Stimulated activated CD8-positive, alpha-beta memory T cell treated with anti-CD3 and anti-CD28 coated beads, Interleukin-12 subunit alpha, Interleukin-12 subunit beta, amount 100 ng/mL, for 24 hours (primary cell): Measurements from ENCODE around the gene REG1B.

ENCODE experiments used
- DNase-seq: peaks from one replicate; pipeline ENCODE4 v3.0.0-alpha.2; 2020; ENCODE audit errors: extremely low read depth

REG1B gene, protein sequence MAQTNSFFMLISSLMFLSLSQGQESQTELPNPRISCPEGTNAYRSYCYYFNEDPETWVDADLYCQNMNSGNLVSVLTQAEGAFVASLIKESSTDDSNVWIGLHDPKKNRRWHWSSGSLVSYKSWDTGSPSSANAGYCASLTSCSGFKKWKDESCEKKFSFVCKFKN

DNA sequence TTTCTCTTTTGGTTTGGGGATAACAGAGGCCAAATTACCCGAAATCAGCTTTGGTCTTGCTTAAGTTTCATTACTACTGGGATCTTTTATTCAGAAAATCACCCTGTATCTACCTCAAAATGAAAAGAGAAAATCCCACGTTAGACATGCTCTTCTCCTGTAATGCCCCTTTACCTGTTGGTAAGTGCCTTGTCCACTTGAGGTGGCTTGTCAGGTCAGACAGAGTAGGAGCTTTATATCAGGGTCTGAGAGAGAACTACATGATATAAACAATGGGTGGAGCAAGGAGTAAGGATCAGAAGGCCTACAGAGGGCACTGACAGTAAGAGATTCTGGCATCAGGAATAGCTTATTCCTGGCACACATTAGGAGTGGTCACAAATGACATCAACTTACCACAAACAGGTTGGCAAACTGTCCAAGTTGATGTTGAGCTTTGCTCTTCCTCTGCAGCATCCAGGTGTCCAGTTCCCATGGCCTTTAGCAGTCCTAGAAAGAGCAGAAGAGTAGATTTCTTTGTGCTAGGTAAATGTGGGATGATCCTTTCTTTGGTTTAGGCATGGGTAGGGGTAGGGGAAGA, at the start of gene REG1B:
REG1B (minus strand) TSS at position 209 of the 580 bp plus-strand sequence. CDS start 381 bp downstream, outside the sequence.
- no peak for DNase-seq

DNA sequence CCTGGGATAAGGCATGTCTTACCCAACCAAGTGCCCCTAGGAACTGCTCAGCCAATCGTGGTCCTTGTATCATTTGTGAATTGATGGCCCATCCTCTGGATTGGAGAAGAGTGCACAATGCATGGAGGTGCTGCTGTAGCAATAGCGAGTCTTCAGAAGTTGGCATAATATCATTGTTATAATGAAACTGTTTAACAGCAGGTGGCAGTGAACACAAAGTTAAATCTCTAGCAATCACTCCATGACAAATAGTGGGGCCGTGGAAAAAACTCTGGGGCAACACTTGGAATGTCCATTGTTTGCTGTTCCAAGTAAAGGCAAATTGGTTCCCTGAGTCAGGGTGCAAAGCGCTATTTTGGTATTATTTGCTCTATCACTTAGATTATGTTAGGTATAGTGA, 43.9 kb upstream of the REG1B start:
- DNase-seq = no peak

DNA sequence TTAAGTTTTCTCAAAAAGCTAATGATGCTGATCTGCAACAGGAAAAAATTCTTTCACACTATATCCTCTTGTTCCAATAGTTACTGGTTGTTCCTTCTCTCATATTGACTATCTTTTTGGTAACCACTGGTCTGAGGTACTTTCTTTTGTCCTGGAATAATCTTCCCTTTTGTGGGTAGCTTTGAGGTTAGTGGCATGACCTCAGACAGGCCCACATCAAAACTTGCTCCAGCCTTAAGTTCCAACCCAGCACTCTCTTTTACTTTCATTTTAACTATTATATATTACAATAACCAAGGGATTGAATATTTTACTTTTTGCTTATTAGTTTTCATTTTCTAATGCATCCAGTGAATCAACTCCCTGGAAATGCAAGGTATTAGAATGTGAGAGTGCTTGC, 42.0 kb upstream of the REG1B start:
- DNase-seq = no peak

DNA sequence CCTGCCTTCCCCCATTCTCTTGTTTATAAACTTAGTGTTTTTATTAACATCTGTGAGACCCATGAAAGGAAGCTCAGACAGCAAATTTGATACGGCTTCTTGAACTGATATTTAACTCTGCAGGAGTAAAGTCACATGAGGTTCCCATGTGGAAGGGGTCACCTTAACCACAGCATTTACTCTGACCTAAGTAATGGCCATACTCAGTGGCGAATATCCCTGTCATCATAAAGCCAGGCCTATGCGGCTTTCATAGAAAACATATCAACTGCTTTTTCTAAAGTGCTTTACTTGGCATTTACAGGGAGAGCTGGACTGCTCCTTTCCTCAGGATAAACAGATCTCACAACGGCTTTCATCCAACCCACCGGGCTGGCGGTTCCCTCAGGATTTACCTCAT, 41.5 kb upstream of the REG1B start:
- DNase-seq = no peak

DNA sequence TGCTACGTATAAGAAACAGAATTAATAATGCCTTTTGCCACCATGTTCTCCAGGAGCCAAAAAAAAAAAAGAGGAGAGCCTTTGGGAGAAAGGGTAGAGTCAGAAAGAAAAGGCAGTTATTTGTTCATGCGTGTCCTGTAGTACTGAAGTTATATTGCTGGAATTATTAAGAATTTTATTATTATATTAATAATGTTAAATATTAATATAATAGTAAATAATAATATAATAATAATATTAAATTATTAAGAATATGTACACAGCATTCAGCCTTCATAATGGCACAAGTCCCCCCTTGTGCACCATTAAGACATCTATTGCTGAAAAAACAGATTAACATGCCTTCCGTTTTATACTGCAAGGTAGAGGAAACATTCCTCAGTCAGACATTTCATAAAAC, 40.6 kb upstream of the REG1B start:
- no peak for DNase-seq

DNA sequence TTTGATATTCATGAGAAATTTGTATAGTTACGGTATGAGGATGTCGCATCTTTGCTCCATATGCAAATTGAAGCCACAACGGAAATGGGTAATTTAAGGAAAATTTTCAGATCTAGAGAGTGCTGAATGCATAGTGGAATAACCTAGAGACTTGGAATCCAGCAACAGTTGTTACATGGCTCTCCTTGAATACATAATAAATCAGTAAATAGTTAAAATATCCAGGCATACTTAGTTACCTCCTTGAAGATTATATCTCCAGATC, 37.9 kb upstream of the REG1B start:
- no peak for DNase-seq

DNA sequence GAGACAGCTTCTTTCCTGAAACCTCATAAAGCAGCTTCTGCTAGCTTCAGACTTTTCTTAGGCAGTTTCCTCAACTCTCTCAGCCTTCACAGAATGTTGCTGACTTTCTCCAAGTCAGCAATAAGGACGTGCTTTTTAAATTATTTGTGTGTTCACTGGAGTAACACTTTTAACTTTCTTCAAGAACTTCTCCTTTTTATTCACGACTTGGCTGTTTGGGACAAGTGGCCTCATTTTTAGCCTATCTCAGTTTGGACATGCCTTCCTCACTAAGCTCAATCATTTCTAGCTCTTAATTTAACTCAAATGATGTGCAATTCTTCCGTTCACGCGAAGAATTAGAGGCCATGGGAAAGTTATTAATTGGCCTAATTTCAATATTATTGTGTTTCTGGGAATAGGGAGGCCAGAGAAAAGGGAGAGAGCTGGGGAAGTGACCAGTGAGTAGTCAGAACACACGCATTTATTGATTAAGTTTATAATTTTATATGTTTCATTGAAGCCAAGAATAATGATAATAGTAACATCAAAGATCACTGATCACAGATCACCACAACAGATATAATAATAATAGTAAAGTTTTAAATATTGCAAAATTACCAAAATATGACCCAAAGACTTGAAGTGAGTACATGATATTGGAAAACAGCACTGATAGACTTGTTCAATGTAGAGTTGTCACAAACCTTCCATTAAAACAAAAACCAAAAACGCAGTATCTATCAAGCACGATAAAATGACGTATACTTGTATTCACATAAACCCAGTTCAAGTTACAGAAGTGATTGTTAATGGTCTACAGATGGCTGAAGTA, 37.3 kb upstream of the REG1B start:
- DNase-seq = no peak

DNA sequence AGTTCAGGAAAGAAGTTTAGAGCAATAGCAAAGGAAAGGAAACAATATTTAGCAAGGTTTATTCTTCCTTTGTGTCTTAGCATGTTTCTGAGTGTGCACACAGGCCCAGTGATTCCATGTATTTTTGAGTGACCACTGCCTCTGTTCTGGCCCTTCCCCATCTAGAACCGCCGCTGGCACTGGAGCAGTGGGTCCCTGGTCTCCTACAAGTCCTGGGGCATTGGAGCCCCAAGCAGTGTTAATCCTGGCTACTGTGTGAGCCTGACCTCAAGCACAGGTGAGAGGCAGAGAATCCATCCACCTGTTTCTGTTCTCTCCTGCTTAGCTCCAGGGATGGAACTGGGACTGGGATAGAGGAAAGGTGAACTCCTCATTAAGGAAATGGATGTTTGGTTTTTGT, 34.9 kb upstream of the REG1B start:
- DNase-seq = no peak

DNA sequence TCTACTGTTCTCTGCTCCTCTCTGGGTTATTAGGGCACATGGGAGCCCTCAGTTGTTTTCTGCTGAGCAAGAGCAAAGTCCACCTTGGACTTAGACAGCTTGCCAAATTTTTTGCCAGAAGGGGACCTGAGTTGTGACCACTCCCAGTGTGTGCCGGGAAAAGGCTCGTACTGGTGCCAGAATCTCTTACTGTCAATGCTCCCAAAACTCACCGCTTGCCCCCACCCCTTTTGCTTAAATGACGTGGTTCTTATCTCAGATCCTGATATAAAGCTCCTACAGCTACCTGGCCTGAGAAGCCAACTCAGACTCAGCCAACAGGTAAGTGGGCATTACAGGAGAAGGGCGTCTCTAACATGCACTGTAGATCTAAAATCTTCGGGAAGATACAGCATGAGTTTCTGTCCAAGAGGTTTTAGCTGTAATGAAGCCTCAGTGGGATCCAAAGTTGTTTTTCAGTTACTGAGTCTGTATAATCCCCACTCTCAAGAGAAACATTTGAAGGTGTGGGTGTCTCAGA, 32.5 kb upstream of the REG1B start, which contains the start of gene REG1A:
REG1A (plus strand) TSS at position 295 of the 520 bp plus-strand sequence. CDS start 374 bp downstream, outside the sequence.
- no peak for DNase-seq

DNA sequence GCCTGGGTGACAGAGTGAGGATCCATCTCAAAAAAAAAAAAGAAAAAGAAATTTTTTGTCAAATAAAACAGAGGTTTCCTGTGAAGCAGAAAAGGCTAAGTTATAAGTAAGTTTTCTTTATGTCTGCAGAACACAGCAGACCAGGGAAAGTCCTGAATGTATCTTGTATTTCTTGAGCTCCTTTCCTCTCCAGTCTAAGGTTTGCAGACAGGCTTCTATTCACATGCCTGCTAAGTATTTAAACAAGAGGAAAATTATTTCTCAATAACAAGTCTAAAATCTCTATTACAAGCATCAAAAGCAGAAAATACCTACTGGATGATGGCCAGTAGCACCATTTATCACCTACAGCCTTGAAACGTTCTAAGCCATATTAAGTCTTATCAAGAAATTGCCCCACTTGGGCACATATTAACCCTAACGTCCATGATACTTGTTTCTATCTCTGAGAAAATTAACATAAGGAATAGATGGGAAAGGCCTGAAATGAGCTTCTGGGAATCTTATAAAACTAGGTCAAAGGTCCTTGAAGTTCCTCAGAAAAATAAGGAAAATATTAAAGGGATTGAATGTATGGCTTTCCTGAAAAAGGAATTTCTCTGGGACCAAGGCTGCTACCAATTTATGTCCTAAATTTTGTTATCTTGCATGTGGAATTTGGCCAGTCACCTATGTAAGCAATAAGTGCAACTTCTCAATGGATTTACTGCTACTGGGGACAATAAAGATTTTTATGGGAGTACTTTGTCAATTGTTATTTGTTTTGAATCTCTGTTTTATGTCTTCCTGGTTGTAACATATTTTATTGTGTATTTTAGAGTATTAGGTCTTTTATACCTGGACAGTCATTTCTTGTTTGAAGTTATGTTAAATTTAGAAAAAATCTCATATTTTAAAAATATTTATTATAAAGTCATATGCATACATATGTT, 29.5 kb upstream of the REG1B start:
- DNase-seq = no peak

DNA sequence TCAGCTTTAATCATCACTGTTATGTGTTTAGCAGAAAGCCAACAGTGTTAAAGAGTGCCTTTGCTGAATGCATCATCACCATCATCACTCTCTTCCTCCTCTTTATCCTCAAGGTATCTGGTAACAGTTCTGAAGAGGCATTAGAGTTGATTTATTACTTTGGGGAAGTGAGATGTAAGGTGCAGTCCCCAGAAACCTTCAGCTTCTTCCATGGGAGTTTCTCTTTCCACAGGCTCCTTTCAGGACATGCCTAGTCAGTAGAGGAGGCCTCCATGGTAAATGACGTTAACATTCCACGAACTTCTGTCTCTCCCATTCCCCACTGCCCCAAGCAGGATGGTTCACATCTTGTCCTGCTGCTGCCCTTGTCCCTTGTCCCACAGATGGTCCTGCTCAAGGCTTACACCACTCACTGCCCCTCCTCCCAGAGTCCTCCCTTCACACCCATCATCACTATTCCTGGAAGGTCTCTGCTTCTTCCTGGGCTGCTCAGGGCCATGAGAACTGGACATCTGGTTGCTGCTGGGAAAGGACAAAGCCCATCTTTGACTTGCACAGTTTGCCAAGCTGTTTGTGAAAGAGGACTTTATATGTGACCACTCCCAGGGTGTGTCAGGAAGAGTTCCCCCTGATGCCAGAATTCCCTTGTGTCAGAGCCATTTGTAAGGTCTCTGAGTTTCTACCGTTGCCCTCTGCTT, 27.2 kb upstream of the REG1B start:
- no peak for DNase-seq

DNA sequence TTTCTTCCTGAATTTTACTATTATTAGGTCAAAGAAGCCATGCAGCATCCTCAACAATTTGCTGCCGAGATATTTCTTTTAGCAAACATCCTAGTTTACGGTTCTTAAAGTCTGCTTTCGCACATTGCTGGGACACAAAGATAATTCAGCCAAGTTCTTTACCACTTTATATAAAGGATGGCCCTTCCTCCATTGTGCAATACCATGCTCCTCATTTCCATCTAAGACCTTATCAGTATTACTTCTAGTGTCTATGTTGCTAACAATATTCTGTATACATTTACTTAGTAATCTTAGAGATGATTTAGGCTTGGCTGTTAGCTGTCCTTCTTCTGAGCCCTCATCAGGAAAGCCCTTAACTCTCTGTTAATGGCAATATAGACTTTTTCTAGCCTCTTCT, 24.5 kb upstream of the REG1B start:
- no peak for DNase-seq

DNA sequence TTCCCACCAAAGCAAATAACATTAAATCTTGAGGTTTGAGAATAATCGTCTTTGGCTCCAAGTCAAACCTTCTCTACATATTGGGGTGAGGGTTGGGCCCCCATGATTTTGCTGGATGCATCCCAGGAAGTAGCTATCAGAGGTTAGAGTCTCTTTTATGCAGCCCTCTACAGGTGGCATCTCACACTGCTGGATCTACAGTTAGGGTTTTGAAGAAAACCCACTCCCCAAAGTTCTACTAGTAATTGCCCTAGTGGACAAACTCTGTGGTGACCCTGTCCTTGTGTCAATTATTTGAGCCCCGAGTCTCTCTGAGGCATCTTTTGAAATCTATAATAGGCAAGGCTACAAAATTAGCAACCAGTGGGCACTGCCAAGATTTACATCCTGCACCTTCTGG, 17.5 kb upstream of the REG1B start:
- DNase-seq = no peak

DNA sequence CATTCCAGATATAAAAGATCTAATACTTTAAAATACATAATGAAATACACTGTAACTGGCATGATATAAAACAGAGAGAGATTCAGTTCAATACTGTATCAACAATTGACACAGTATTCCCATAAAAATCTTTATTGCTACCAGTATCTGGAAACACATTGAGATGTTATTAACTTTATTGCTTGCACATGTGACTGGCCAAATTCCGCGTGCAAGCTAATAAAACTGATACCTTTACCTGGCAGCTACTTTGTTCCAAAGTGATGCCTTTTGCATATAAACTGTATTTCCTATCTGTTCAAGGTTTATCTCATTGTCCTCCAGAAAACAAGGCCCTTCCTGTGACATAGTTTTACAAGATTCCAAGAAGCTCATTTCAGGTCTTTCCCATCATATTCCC, 15.4 kb upstream of the REG1B start:
- no peak for DNase-seq

DNA sequence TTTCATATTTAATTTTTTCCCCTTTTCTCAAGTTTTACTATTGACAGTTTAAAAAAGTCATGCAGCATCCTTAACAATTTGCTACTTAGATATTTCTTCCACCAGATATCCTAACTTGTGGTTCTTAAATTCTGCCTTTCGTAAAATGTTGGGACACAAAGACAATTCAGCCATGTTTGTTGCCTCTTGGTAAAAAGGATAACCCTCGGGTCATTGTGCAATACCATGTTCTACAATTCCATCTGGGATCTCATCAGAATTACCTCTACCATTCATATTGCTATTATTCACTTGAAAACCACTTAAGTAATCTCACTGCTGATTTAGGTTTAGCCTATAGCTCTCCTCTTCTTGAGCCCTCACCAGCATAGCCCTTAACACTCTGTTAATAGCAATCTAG, 13.2 kb upstream of the REG1B start:
- no peak for DNase-seq

DNA sequence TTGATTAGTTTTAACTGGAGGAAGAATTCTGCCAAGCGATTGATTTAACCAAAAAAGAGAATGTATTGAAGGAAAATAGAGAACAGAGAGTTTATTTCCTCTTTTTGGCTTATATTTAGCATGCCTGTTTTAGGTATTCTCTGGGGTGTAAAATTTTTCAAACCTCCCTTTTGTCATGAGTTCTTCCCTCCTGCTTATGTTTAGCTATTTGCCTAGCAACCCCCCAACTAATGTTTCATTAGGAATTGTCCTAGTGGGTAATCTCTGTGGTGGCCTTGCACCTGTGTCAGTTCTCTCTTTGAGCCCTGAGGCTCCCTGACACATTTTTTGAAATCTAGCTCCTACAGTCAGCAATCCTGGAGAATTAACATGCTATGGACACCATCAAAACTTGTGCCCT, 12.5 kb upstream of the REG1B start:
- no peak for DNase-seq

DNA sequence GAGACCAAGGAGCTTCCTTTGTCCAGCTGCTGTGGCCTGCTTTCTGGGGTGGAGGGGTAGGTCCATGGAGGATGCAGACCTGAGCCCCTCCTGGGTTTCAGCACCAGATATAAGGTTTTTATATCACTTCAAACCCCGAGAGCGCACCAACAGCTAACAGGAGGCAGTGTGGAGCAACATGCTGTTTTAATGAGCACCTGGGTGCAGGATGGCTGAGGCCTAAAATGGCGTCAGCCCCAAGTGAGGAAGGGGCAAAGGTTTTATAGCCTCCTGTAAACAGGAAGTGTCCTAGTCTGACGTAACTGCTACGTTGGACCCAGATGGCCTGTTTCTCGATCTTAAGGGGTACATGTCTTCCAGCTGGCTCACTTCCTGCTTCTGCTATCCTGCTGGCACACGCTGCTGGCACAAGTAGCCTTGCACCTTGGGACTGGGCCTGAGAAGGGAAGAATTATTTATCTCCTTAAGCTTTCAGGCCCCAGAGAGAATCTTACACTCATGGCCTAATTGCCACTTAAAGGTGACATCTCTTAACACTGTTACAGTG, 11.4 kb upstream of the REG1B start:
- DNase-seq = no peak

DNA sequence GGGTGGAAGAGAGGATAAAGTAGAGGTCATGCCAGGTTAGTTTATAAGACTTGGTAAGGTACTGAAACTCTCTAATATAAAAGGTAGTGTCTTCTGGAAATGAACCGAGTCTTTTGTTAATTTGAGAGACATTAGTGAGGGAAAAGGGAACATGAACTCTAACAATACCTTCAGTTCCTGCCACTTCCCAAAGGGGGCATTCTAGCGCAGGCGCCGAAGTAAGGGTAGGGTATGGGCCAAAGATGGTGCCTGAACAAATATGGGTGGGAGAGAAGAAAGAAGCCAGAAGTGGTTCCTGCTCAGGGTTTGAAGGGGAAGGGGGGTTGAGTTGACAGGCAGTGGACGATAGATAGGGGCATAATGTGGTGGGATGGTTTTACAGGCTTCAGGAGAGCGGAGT, 10.1 kb upstream of the REG1B start:
- no peak for DNase-seq

DNA sequence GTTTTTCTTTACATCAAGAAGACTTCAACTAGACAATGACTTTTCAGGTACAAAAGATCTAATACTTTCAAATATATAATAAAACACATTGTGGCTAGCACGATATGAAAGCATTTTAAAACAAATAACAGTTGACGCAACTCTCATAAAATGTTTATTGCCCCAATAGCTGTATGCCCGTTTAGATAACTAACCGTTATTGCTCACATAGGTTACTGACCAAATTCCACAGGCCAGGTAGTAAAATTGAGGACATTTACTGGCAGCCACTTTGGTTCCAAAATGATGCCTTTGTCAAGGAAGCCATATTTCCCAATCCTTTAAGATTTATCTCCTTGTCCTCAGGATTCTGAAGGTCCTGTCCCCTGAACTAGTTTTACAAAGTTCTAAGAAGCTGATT, 2.9 kb upstream of the REG1B start:
- DNase-seq = no peak

DNA sequence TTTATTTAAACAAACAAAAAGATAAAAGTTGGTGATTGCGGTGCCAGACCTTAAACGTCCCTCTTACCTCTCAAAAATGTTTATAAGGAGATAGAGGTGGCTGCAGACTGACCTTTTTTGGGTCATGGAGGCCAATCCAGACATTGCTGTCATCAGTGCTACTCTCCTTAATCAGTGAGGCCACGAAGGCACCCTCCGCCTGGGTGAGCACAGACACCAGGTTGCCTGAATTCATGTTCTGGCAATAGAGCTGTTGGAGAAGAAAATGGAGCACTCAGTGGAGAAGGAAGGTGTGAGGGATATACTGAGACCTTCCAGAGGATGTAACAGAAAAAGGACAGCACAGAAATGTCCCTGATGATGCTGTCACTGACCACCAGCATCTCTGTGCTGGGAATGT, 1.5 kb downstream of the REG1B start:
- DNase-seq = no peak

DNA sequence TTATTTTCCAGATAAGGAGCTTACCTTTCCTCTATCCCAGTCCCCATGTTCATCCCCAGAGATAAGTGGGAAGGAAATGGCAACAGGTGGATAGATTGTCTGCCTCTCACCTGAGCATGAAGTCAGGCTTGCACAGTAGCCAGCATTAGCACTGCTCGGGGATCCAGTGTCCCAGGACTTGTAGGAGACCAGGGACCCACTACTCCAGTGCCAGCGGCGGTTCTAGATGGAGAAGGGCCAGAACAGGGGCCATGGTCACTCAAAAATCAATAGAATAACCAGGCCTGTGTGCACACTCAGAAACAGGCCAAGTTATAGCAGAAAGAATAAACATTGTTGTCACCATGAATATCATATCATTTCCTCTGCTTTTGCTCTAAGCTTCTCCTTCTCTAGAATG, 2.4 kb downstream of the REG1B start:
- DNase-seq = no peak
